Left renal cortex interstitium (tissue), 4 donors: Measurements from ENCODE around the gene POLK. TPM values are rescaled to one million over a fixed set of nuclear protein-coding genes. Genes with fewer than 3 reads are reported as not detected.
"Not testable (repeated sequence)": the region's sequence is repeated elsewhere in the genome, so short reads cannot be mapped to it uniquely, and the experiment has no call there.

Experiments
- DNase-seq, 4 donors: peaks; one replicate each; pipeline ENCODE4 v3.0.0-alpha.2; 2013; ENCODE audit warnings: low read depth in 4 of 4, low spot score in 2 of 4, missing footprints in 1 of 4
- polyA plus RNA-seq, 4 donors: library from polyadenylated mRNA; unstranded; fragments of 120-200 nt; gene quantifications; one replicate each; pipeline ENCODE4 v1.2.1, GENCODE V29; 2013; ENCODE audit not compliant: insufficient read length in 4 of 4

Gene POLK
- polyA plus RNA-seq, 4 donors = 24.6 to 37.1 (median 30.2) TPM

GRCh38 chr5:75603371-75603770 is 91.7 kb downstream of the POLK start:
- no peak for DNase-seq

- no peak for DNase-seq
Observed at GRCh38 chr5:75603821-75604220, 92.1 kb downstream of the POLK start.

GRCh38 chr5:75607341-75607740 is 95.7 kb downstream of the POLK start:
- DNase-seq = not testable (repeated sequence)

- no peak for DNase-seq
Observed at GRCh38 chr5:75608870-75609269, 97.2 kb downstream of the POLK start.

- no peak for DNase-seq
Observed at GRCh38 chr5:75610201-75610600, 98.5 kb downstream of the POLK start.

- DNase-seq = not testable (repeated sequence)
Observed at GRCh38 chr5:75610859-75611310, 99.2 kb downstream of the POLK start.

GRCh38 chr5:75611311-75612225 is 99.9 kb downstream of the POLK start, which contains the start of gene ANKDD1B:
ANKDD1B (plus strand) TSS chr5:75611453; CDS start chr5:75611635, 182 bp downstream.
- DNase-seq = peak in 1 of 4 donors; percentile 44

GRCh38 chr5:75612226-75612569 is 100.5 kb downstream of the POLK start:
- DNase-seq = no peak

GRCh38 chr5:75612901-75613300 is 101.2 kb downstream of the POLK start:
- DNase-seq = no peak

- DNase-seq = no peak
Observed at GRCh38 chr5:75614176-75614575, 102.5 kb downstream of the POLK start.

- peak in 1 of 4 donors; percentile 37 for DNase-seq
Observed at GRCh38 chr5:75616371-75616881, 104.7 kb downstream of the POLK start.

- DNase-seq = no peak
Observed at GRCh38 chr5:75616971-75617621, 105.4 kb downstream of the POLK start.

- no peak for DNase-seq
Observed at GRCh38 chr5:75617736-75618352, 106.2 kb downstream of the POLK start.

- no peak for DNase-seq
Observed at GRCh38 chr5:75620184-75620959, 108.7 kb downstream of the POLK start.

- DNase-seq = no peak
Observed at GRCh38 chr5:75622564-75622963, 110.9 kb downstream of the POLK start.

GRCh38 chr5:75623846-75624245 is 112.2 kb downstream of the POLK start:
- no peak for DNase-seq

- DNase-seq = no peak
Observed at GRCh38 chr5:75626959-75627358, 115.3 kb downstream of the POLK start.

GRCh38 chr5:75627801-75628200 is 116.1 kb downstream of the POLK start:
- DNase-seq = no peak

- DNase-seq = no peak
Observed at GRCh38 chr5:75630875-75631274, 119.2 kb downstream of the POLK start.

GRCh38 chr5:75632321-75632720 is 120.6 kb downstream of the POLK start:
- DNase-seq = no peak
